ENCODE results near the gene FIGNL1.

DNA sequence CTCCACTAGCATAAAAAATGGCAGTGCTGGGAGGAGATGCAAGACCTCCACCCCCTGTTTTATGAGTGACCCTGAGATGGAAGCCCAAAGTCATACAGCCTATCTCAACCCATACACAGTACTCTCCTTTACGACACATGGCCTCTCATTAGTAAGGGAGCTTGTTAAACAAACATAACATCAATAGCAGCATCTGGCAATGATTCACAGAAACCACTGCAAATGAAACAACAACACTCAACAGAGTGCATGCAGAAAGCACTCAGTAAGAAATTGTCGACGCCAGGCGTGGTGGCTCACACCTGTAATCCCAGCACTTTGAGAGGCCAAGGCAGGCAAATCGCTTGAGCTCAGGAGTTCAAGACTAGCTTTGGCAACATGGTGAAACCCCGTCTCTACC is 27.5 kb upstream of the FIGNL1 start:
- TF ChIP-seq, protein P1, sequence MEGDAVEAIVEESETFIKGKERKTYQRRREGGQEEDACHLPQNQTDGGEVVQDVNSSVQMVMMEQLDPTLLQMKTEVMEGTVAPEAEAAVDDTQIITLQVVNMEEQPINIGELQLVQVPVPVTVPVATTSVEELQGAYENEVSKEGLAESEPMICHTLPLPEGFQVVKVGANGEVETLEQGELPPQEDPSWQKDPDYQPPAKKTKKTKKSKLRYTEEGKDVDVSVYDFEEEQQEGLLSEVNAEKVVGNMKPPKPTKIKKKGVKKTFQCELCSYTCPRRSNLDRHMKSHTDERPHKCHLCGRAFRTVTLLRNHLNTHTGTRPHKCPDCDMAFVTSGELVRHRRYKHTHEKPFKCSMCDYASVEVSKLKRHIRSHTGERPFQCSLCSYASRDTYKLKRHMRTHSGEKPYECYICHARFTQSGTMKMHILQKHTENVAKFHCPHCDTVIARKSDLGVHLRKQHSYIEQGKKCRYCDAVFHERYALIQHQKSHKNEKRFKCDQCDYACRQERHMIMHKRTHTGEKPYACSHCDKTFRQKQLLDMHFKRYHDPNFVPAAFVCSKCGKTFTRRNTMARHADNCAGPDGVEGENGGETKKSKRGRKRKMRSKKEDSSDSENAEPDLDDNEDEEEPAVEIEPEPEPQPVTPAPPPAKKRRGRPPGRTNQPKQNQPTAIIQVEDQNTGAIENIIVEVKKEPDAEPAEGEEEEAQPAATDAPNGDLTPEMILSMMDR (IDR thresholded peaks at IDR 0.05; ENCODE audit: low read depth, low read length): no peak
- no peak for TF ChIP-seq EZH2phosphoT487 (IDR thresholded peaks at IDR 0.05; ENCODE audit: low read depth)
